HG02852 (cell line): ENCODE results near the gene RBMS1.

ENCODE experiments used
- ATAC-seq: cut with Tn5 transposase; IDR thresholded peaks from one replicate; pipeline ENCODE4 v1.9.1; 2021; ENCODE audit warnings: mild to moderate bottlenecking, moderate library complexity; ENCODE audit not compliant: unreplicated experiment

RBMS1 gene

DNA sequence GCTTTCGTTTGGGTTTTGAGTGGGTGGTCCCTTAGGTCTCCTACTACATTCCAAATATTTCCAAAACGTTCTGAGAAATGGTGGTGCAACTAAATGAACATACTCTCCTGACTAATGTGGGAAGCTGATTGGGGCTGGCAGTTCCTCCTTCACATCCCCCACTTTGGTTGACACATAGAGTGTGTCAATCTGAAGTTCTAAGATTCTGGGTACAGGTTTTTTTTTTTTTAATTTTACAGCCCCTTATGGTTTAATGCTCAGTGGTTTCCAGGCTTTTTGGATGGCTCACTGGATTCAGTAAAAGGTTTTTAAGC lies 235.2 kb downstream of the RBMS1 start:
- ATAC-seq, result no peak

DNA sequence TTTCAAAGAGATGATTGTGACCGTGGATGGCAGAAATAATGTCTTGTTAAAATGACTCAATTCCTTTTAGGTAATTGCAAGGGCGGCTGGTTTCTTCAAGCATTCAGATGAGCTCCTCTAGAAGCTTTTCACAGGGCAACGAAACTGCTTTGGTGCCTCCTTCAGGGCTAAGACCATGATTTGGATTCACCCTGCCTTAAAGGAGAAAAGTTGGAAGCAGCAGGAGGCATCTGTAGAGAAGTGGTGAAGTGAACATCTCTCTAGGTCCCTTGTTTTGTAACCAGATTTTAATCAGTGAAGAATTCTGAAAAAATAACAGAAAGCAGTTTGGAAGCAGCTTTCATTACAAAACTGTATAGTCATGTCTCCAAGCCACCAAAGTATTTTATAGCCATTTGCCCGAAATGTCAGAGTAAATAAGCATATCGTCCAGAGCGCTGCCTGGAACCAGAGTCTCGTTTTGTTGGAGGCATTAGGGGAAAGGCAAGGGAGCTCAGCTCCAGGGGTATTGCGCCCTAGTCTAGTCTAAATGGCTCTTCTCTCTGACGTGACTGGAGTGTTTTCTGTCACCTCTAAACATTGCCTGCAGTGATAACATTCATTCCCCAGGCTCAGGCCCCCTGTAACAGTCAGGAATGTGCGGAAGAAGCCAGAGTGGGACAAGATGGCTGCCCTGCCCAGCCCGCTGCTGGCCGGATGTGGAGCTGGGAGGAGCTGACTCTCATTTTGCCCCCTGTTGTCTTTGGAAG lies 235.7 kb downstream of the RBMS1 start:
- no peak for ATAC-seq

DNA sequence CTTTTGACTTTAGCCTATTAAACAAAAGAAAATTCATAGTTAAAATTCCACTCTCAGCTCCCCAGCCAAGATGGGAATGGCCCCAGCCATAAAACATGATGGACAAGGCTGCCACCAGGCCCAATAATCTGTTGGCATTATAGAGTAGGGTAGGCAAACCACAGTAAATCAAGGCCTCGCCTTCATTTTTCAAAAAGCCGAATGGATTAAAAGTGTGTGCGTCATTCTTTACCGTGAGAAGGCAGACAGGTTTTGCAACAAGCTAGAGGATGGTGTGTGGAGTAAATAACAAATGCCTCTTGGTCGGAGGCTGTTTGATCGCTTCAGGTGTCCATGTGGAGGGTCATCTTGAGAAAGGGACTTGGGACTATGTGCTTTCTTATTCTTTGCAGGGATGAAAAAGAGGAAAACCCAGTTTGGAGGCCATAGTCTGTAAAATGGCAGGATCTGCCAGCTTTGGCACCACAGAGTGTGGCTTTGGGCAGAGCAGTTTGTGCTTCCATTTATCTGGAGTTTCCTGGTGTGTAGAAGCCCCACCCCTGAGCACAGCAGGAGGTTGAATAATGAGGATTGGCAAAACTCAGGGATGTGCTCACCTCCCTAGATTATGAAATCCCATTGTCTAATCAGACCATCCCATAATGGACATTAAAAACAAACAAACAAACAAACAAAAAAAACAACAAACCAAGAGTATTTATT lies 236.4 kb downstream of the RBMS1 start:
- no peak for ATAC-seq

DNA sequence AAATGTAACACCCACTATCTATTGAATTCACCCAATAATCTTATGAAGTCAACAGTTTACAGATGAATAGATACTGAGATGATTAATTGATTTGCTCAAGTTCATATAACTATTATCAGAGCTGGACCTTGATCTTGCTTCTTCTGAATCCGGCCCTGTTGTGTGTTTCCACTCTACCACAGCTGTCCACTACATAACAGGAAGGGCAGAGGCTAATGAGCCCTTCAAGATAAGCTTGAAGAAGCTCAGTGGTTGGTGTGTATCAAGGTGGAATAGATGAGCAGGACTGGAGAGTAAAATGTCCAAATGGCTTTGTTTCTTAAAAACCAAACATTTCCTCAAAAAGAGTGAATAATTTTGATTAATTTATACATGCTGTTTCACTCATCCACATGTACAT lies 237.1 kb downstream of the RBMS1 start:
- ATAC-seq, result no peak

DNA sequence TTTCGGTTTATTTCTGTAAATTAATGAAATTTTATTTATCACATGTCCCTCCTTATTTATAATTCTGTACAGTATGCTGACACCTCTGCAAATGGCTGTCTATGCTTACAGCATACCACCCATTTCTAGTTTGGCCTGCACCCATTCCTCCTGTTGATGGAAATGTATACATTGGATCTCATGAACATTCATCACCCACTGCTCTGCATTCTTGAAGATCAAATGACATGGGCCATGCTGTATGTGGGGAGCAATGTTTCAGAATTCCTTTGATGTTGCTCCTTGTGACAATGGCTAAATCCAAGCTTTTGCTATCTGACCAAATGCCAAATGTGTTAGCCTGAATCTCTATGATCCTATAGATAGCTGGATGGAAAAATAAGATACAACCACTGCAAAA lies 238.2 kb downstream of the RBMS1 start:
- no peak for ATAC-seq

DNA sequence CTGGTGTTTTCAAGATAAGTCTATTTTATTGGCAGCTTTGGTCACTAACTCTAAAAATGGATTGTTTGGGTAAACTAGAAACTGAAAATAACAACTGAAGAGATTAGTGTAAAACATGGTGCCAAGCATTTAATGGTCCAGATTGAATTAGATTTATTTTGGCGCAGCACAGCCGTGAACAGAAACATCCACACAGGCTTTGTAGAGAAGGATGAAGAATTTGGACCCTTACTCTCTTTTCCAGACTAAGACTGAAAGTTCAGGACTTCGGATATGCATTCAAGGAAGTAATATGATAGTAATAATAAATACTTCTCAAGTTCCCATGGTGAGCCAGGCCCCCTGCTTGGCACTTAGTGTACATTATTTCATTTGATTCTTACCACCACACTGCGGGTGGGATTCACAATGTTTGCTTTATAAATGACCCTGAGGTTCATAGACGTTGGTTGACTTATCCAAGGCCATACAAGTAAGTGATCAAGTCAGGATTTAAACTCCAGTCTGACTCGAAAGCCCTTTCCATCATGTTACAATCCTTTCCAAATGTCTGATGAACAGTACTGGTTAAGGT lies 239.3 kb downstream of the RBMS1 start:
- ATAC-seq, result no peak

DNA sequence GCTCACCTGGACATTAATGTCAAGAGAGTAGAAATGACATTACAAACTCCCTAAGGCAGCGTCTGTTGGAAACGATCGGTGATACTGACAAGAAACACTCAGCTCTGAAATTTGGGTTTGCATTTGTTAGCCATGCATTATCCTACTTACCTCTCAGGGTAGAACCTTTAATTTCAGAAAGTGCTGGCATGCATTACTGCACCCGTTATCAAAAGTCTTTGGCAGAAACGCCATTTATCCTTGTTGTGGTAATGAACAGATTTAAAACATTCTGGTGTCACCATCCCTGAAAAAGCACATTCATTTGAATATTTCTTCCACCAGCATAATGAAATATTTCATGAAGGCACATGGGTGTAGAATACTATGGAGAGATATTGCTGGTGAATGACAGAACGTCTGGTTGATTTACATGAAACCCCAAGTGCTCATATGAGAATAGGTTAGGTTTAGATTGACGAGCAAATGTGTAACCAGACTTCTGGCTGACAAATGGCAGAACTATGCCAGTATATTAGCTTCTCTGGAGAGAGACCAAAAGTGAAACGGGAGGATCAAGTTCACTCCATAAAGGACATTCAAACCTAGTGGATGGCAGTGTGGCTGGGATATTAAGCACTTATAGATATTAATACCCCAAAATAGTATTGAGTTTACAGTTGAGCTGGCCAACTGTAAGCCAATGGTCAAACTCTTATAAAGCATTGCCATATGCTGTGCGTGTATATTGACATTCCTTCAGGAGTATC lies 240.0 kb downstream of the RBMS1 start:
- ATAC-seq, result no peak

DNA sequence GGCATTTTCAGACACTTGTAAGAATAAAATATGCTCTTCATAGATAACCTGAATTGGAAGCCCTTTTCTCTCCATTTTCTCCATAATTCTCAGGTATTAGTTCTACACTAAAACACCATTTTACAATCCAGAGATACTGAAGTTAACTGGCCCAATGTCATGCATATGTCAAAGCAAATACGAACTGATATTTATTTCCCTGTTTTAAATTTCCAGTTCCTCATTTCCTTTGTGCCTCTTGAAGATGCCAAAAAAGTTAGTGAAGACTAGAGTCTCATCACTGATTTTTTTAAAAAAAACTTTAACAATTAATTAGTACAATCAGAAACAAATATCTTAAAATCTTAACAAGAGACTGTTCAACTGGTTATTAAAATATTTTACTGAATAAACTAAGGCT lies 240.7 kb downstream of the RBMS1 start:
- no peak for ATAC-seq

DNA sequence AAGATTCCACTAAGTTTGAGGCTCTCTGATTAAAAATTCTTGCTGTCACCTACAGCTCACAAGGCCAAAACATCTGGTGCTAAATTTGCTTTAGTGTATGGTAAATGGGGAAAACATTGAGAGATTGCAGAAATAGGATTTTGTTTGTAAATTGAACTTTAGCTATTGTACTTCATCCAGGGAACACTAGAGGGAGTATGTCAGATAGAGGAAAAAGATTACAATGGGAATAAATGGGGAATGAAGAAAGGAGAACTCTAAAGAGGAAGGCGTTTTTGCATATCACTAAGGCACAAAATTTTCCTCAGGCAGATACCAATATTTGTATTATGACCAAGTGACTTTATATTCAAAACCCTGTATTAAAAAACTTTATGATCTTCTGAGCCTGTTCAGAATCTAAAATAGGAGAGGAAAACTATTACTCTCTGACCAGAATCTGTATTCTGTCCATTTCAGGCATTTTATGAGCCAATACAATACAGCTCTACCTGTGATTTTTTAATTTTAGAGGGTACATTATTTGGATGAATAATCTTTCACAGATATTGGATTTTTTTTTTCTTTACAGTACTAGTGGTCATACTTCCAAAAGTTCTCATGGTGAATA lies 241.2 kb downstream of the RBMS1 start:
- ATAC-seq, result no peak

DNA sequence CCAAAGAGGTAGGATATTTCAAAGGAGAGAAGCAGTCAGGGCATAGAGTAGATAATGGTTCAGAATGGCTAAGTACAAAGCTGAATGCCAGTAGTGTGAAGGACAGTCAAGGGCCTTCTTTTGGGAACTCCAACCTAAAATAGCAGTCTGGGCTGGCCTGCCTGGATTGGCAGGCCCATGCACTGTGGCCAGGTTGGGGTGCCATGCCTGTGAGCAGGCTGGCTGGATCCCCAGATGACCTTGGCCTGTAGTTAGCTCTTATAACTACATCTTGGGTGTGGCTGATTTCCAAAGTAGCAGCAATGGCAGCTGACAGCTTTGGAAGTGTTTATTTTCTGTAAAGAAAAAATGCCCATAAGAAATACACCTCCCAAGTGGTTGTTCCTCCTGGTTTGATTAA lies 242.0 kb downstream of the RBMS1 start:
- ATAC-seq, result no peak

DNA sequence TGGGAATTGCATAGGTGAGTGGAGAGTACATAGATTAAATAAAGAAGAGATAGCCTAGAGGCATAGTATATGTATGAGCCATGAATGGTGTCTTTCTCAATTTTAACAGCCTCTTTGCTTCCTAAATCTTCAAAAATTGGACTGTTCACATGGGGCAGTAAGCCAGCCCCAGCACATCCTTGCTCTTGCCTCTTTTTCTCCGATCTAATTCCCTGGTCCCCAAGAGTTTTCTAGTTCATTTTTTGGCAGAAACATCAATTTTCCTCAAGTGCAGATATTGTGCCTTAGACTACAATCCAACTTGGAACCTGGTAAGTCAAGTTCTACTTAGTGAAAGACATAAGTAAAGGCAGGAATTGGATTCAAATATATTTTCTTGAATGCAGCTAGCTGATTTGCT lies 243.7 kb downstream of the RBMS1 start:
- ATAC-seq, result no peak

DNA sequence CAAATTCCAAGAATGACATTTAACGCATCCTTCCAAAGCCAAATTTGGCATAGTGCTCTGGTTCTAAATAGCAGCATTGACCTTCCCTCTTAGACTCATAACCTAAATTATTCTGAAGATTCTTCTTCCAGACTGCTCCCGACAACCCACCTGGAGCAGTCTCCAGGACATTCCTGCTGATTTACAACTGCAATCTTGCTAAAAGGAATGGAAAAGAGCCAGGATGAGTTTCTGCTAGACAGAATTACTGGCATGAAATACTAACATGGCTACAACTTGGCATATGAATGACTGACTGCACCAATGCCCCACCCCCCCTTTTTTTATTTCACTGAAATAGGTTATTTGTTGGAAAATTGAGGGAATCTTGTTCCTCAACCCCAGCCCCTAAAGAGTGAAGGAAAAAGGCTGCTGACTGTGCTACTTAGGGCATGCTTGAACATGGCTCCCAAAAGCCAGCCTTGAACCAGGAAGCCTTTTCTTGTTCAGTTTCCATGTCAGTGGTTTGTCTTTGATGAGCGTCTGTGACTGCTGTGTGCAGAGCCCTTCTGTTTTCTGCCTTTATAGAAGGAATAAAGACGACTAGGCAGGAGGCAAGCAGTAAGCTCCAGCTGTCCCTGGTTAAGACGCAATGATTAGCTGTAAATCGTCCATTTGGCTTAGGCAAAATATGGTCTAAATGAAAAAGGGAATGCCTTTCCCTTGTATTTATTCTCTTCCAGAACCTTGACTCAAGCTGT lies 246.1 kb downstream of the RBMS1 start:
- ATAC-seq, result no peak

DNA sequence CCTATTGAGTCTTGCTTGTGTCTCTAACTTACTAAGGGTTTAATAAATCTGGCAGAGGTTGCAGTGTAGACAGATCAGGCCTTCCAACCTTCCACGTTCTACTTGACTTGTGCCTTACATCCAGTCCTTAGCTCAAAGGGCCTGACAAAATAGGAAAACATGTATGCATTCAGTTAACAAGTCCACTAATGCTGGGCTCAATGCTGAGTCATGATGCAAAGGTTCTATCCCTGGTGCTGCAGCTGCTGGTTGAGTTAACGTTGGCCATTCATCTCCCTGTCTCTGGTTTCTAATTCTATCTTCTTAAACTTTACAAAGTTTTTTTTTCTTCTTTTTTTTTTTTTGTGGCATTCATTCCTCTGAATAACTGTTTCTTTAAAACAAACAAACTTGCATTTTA lies 247.3 kb downstream of the RBMS1 start:
- ATAC-seq, result no peak

DNA sequence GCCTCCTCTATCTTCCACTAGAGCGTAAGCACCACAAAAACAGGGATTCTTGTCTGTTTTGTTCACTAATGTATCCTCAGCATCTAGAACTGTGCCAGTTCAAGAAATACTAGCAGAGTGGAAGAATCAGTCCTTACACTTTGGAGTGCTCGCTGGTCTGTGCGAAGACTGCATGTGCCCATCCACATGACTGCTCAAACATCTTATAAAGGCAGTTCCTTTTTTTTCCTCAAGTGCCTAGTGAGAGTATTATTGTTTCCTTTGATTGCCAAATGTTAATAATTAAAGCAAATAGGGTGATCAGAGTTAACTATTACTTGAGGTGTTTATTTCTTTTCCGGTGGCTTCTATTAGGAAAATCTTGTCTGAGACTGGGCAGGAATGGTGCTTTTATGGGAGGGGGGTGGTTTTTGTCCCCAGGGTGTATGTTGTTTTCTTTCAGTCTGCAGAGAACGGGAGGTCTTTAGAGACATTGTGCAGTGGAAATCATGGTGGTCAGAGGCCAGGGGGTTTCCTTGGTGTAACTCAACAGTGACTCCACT lies 247.9 kb downstream of the RBMS1 start:
- no peak for ATAC-seq

DNA sequence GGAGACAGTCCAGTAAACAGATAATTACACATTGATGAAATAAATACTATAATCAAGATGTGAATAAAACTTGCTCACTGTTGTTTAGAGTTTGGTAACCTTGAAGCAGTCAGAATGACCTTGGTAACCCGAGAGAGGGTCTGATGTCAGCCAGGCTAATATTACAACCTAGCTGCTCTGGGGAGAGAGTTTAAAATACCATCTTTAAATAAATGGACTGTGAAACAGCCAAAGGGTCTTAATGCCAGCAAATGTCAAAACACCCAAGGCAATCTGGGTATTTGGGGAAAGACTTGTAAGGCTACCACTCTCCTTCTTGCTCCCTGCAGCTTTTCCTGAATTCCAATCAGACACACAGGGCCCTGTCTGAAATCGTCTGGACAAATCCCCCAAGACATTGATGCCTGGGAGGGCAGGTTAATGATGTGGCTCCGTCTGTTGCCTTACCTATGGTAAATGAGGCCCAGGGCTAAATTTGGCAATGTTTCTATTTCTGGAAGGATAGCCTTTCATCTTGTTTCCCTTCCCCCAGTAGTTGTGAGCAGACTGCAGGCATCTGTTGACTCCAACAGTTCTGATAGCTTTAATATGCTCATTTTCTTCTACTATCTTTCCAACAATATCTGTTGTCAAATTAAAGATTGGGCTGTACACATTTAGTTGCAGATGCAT lies 250.6 kb downstream of the RBMS1 start:
- no peak for ATAC-seq

DNA sequence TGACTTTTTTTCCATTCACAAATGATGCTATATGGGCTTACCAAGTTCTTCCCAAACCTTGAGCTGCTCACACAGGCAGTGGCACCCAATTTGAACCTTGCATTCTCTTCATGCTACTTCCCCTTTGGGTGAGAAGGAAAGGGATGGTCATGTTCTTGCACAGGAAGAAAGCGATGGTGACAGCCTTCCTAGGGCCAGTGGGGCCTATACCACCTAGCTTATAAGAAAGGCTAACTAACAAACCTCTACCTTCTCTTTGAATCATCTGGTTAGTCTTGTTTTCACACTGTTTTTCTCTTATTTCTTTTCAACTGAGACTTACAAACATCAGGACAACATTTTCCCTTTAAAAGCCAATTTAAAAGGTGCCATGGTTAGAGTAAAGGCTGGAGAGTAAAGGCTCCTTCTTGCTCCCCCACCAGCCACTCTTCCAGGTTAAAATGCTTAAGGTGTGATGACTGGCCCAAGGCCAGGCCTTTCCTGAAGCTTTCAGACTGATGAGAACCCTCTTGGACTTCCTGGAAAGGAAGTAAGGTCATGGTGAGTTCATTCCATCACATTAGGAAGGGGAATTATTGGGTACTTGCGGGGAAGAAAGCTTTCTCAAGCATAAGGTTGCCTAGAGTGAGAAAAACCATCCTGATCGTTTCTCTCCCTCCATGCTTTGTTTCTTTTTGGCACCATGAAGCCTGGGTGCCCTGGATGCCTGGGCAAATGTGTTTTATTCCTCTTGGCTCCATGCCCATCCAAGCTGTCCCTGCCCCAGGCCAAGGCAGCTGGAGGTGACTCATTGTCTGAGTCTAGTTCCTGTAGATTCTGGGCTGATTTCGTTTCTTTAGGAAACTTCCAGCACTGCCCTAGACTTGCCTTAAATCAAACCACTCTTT lies 252.1 kb downstream of the RBMS1 start:
- ATAC-seq, result no peak

DNA sequence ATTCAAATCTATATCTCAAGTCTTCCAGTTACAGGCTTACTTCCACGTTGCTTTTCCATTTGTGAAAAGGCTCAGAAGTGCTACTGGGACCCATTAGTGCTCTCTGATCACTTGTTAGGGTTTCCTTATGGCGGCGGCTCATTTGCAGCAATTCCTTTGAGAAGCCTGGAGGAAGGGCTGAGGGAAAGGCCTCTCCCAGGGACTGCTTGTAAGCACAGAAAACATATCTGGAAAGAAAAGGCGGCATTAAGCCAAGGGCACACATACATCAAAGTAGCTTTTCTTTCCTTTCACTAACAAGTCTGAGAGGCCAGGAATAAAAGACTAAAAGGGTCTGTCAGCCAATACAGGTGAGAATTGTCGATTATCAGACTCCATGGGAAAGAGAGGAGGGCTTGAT lies 254.2 kb downstream of the RBMS1 start:
- no peak for ATAC-seq

DNA sequence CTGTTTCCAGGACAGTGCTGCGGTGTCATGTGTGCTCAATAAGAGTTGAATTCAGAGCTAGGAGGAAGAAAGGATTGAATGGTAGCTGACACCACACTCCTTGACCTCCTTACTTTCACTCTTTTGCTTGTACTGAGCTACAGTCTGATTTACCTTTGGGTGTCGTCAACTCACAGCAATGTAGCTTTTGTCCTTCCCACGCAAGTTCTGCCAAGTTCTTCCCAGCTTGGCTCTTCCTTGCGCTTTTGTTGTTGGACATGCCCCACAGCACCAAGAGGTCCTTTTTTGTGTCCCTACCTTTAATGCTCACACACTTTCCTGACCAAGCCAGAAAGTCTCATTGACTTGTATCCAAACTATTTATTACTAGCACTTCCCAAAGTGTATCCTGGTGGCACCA lies 255.2 kb downstream of the RBMS1 start:
- ATAC-seq, result no peak

DNA sequence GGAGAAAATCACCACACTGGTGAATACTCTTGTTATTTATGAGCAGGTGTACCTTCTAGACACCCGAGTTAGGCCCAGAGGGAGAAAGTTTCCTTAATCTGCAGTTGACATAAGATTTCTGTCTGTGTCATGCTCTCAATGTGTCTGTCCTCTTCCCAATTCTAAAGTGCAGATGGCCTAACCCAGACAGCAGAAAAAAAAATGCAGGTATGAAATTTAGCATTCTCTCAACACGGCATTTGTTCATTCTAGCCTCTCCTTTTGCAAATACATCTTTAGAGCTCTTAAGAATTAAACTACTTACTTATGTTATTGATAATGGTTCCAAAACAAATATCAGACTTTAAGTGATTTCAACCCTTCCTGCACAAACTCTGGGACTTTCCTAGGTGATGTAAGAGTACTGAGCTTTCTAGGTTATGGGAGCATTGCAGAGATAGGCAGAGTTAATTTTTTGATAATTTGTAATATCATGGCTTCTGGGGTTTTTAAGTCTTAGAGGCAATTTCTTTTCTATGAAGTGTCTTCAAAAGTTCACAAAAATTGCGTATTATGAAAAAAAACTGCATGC lies 260.6 kb downstream of the RBMS1 start:
- no peak for ATAC-seq
